BJ (cell line): ENCODE results near the gene FGD5. TPM values are rescaled to one million over a fixed set of nuclear protein-coding genes. Genes with fewer than 3 reads are reported as not detected.

Experiments used
- CTCF ChIA-PET: fragments of 350-600 bp; formaldehyde crosslinking; extraction: SDS; loops from one replicate; lab custom pipeline; 2021; ENCODE audit warnings: antibody characterized with exemption, inconsistent platforms; lab: Yijun Ruan, JAX
- POLR2A ChIA-PET: fragments of 300-600 bp; sonication (Branson Sonifier 250); formaldehyde crosslinking; extraction: SDS; loops from one replicate; lab custom pipeline; 2021; ENCODE audit warnings: antibody characterized with exemption; lab: Charles Lee
- DNase-seq: peaks from one replicate; pipeline ENCODE4 v3.0.0-alpha.2; 2011; ENCODE audit warnings: low read depth
- H3K27me3 ChIP-seq: 2 replicates; pipeline ENCODE4 v1.6.0; 2011; ENCODE audit warnings: low read length; ENCODE audit not compliant: control insufficient read depth, insufficient read depth
- H3K36me3 ChIP-seq: 2 replicates; pipeline ENCODE4 v1.5.1; 2011; ENCODE audit warnings: low read length; ENCODE audit not compliant: control insufficient read depth, insufficient read depth
- H3K4me3 ChIP-seq: 2 replicates; pipeline ENCODE4 v1.5.1; 2011; ENCODE audit warnings: low read depth, mild to moderate bottlenecking, control low read depth, low read length
- CTCF ChIP-seq: IDR thresholded peaks from 2 replicates; pipeline ENCODE4 v1.5.1; 2011; ENCODE audit warnings: low read depth, mild to moderate bottlenecking, control low read depth, inconsistent platforms, low read length, moderate library complexity; ENCODE audit not compliant: insufficient read depth
- polyA minus RNA-seq: library from RNA; depleted of rRNA, polyadenylated mRNA; stranded (reverse); fragments of >200 nt; gene quantifications from 2 replicates; pipeline ENCODE4 v1.2.3, GENCODE V29; 2011; rRNA and poly(A)+ RNA removed
- polyA plus RNA-seq: library from polyadenylated mRNA; depleted of rRNA; stranded (reverse); fragments of >200 nt; gene quantifications from 2 replicates; pipeline ENCODE4 v1.2.3, GENCODE V29; 2011; rRNA removed

FGD5 gene, protein sequence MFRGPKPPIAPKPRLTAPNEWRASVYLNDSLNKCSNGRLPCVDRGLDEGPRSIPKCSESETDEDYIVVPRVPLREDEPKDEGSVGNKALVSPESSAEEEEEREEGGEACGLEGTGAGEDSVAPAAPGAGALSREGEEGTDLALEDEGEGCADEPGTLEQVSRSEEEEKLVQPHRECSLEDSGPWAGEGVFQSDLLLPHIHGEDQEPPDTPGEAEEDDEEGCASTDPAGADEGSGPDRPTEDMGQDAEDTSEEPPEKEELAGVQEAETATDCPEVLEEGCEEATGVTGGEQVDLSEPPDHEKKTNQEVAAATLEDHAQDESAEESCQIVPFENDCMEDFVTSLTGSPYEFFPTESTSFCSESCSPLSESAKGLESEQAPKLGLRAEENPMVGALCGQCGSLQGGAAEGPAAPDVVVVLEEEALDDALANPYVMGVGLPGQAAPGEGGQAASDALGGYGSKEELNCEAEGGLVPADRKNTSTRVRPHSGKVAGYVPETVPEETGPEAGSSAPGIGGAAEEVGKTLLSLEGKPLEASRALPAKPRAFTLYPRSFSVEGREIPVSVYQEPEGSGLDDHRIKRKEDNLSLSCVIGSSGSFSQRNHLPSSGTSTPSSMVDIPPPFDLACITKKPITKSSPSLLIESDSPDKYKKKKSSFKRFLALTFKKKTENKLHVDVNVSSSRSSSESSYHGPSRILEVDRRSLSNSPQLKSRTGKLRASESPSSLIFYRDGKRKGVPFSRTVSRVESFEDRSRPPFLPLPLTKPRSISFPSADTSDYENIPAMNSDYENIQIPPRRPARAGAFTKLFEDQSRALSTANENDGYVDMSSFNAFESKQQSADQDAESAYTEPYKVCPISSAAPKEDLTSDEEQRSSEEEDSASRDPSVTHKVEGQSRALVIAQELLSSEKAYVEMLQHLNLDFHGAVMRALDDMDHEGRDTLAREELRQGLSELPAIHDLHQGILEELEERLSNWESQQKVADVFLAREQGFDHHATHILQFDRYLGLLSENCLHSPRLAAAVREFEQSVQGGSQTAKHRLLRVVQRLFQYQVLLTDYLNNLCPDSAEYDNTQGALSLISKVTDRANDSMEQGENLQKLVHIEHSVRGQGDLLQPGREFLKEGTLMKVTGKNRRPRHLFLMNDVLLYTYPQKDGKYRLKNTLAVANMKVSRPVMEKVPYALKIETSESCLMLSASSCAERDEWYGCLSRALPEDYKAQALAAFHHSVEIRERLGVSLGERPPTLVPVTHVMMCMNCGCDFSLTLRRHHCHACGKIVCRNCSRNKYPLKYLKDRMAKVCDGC (N-terminal part only)
- polyA plus RNA-seq (not detected in 2 replicates), polyA minus RNA-seq (not detected in 2 replicates)

- POLR2A ChIA-PET, result no interaction called here
- no peak for DNase-seq
- no peaks in the 10 kb centered on the region for H3K36me3 ChIP-seq
- H3K27me3 ChIP-seq, result no peaks in the 10 kb centered on the region; the same call in 1 of the 2 replicates
- no peak within 1 kb of the TSS for H3K4me3 ChIP-seq
- CTCF ChIA-PET, result no interaction called here
- TF ChIP-seq CTCF, result no peak
Measured at GRCh38 chr3:14818804-14819500, at the start of gene FGD5. FGD5 (plus strand) TSS chr3:14818962; CDS start chr3:14819072, 110 bp downstream.

- Histone ChIP-seq H3K27me3 (no peaks in the 10 kb centered on the region), H3K4me3 (no peak overlapping the region), H3K36me3 (no peaks in the 10 kb centered on the region)
- DNase-seq, result no peak
- CTCF ChIA-PET, result no interaction called here
- POLR2A ChIA-PET, result no interaction called here
- TF ChIP-seq CTCF, result no peak
Measured at GRCh38 chr3:14769544-14770325, 49.0 kb upstream of the FGD5 start.

DNA sequence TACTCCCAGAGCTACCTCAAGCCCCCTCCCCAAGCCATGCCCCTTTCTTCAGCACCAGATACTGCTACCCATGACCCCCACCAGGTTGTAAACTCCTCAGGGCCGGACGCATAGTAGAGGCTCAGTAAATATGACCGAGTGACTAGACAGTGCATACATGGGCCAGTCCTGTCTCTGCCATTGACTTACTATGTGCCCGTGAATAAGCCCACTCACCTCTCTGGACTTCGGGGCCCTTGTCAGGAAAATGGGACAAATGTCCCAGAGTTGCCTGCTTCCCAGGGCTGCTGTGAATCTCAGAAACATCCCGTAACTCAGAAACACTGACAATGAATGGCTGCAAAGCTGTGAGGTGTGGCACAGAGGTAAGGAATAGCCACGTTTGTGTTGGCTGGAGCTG lies 48.2 kb upstream of the FGD5 start:
- DNase-seq, result no peak
- ChIA-PET CTCF (no interaction called here), POLR2A (no interaction called here)
- TF ChIP-seq CTCF, result no peak
- Histone ChIP-seq H3K27me3 (no peaks in the 10 kb centered on the region), H3K4me3 (no peak overlapping the region), H3K36me3 (no peaks in the 10 kb centered on the region)

- DNase-seq, result no peak
- Histone ChIP-seq H3K27me3 (no peaks in the 10 kb centered on the region), H3K36me3 (no peaks in the 10 kb centered on the region), H3K4me3 (no peak overlapping the region)
- no peak for TF ChIP-seq CTCF
- CTCF ChIA-PET, result interaction anchor here (1.3 kb wide), 1 partner anchor 9 kb away, joined by 3 read pairs; no protein-coding TSS in a partner anchor
- POLR2A ChIA-PET, result no interaction called here
Measured at GRCh38 chr3:14771593-14772497, 46.9 kb upstream of the FGD5 start.
